ENCODE measurements around the gene KRTDAP. TPM values are rescaled to one million over a fixed set of nuclear protein-coding genes. Genes with fewer than 3 reads are reported as not detected.

The KRTDAP gene
- total and polyA plus RNA-seq, 9 of the 15 experiments (the other 6 are each of a cell fraction or from before 2014, with no cell fraction given) = not detected

- 14% methylated on average over 12 of the region's 12 CpGs for WGBS (ENCODE audit: insufficient coverage, low coverage, missing lambda C conversion rate)
- BruUV-seq (replicated peaks) = no TSS peak
- no peaks in the 10 kb centered on the region for H3K9me1 ChIP-seq (ENCODE audit: control insufficient read depth, insufficient read depth, low read length)
- FAIRE-seq = no peak
- no peak for ATAC-seq
- H4K20me1 ChIP-seq (replicated peaks; ENCODE audit: control insufficient read depth, insufficient read depth, low read length) = no peaks in the 10 kb centered on the region
- peaks cover 43 to 67% of the 10 kb centered on the region in 2 experiments for H3K27me3 ChIP-seq (ENCODE audit: control insufficient read depth in 2 of 2, insufficient read depth in 2 of 2, low read length in 2 of 2)
- no peak within 1 kb of the TSS for H3K4me3 ChIP-seq
- H3K4me2 ChIP-seq (ENCODE audit: insufficient read depth, low read length) = no peak within 1 kb of the TSS
- no peak within 1 kb of the TSS for H3K27ac ChIP-seq (ENCODE audit: extremely low read depth, low read depth, low read length)
- TF ChIP-seq USF1 (CRISPR knock-in tag; IDR thresholded peaks at IDR 0.05) (no peak; the same call in 1 of the 2 replicates), TARDBP (IDR thresholded peaks at IDR 0.05) (no peak), ZNF512 (tag; IDR thresholded peaks at IDR 0.05) (peak; percentile 93), USF2 (CRISPR knock-in tag; IDR thresholded peaks at IDR 0.05) (peak; percentile 38; the same call in 1 of the 2 replicates), RAD51 (IDR thresholded peaks at IDR 0.05; ENCODE audit: borderline replicate concordance, low read depth) (peak; percentile 39; the same call in 1 of the 2 replicates), MAX (CRISPR knock-in tag; IDR thresholded peaks at IDR 0.05) (no peak), HDAC1 (IDR thresholded peaks at IDR 0.05) (no peak), NR2C1 (IDR thresholded peaks at IDR 0.05) (no peak), NR2C1 (tag; IDR thresholded peaks at IDR 0.05) (no peak), PKNOX1 (IDR thresholded peaks at IDR 0.05) (peak; percentile 42; the same call in 1 of the 2 replicates)
- H3K9ac ChIP-seq (ENCODE audit: insufficient read depth in 1 of 2, low read depth in 2 of 2, low read length in 2 of 2) = no peak within 1 kb of the TSS
- no peak for DNase-seq (ENCODE audit: extremely low read depth in 1 of 4, low spot score in 3 of 4)
- H3K36me3 ChIP-seq (ENCODE audit: control insufficient read depth, insufficient read depth, low read length) = no peaks in the 10 kb centered on the region
- H3K79me2 ChIP-seq (ENCODE audit: control insufficient read depth, insufficient read depth, low read length) = no peaks in the 10 kb centered on the region
- in situ Hi-C loops (cut with MboI) = no loop called here
- H2AFZ ChIP-seq (ENCODE audit: low read depth, low read length) = no peak within 1 kb of the TSS
- peaks cover 0 to 14% of the 10 kb centered on the region in 2 experiments; a peak in 2 of 5 replicates for H3K4me1 ChIP-seq (replicated peaks in 1 of 2; ENCODE audit: control insufficient read depth in 2 of 2, insufficient read depth in 2 of 2, low read length in 2 of 2)
- intact Hi-C loops (cut with micrococcal nuclease) = no loop called here
- ChIA-PET CTCF (ENCODE audit: low intra/inter-chr PET ratio) (no interaction called here), POLR2A (interaction anchor here (0.6 to 0.7 kb wide), 2 partner anchors 16 to 1417 kb away, joined by 3 to 4 read pairs; no protein-coding TSS in a partner anchor)
- no peaks in the 10 kb centered on the region for H3K9me3 ChIP-seq (replicated peaks; ENCODE audit: control insufficient read depth, insufficient read depth, low read depth, low read length)
These were observed 42.4 kb downstream of the KRTDAP start, which contains the start of gene FFAR2 for GRCh38 chr19:35447606-35448469. Gene FFAR2, plus strand, starts transcription at chr19:35448257. Its CDS starts 1,458 bp downstream, at chr19:35449715.

All from K562 (cell line).